Measurements from ENCODE around the gene ADAMTS9.

- no peak for TF ChIP-seq TAF1 (IDR thresholded peaks at IDR 0.05; ENCODE audit: low read depth, low read length)
- no peak for TF ChIP-seq POLR2AphosphoS5 (IDR thresholded peaks at IDR 0.05; ENCODE audit: low read depth, low read length)
- TF ChIP-seq SPI1 (IDR thresholded peaks at IDR 0.05; ENCODE audit: low read depth, low read length), result no peak
Measured at GRCh38 chr3:64631951-64632350, 55.8 kb downstream of the ADAMTS9 start.
